GM12865 (cell line): ENCODE data around the gene SHLD3.

Experiments
- DNase-seq: peaks from one replicate; pipeline ENCODE4 v3.0.0; 2010; ENCODE audit warnings: low read depth
- H3K4me3 ChIP-seq: 2 replicates; pipeline ENCODE4 v1.5.1; 2011; ENCODE audit warnings: mild to moderate bottlenecking, low read depth, low read length, control low read depth
- CTCF ChIP-seq: IDR thresholded peaks from 2 replicates; pipeline ENCODE4 v1.5.1; 2011; ENCODE audit warnings: low read length, control low read depth, low read depth, inconsistent platforms; ENCODE audit not compliant: insufficient read depth; ENCODE audit errors: missing control alignments

SHLD3 gene

DNA sequence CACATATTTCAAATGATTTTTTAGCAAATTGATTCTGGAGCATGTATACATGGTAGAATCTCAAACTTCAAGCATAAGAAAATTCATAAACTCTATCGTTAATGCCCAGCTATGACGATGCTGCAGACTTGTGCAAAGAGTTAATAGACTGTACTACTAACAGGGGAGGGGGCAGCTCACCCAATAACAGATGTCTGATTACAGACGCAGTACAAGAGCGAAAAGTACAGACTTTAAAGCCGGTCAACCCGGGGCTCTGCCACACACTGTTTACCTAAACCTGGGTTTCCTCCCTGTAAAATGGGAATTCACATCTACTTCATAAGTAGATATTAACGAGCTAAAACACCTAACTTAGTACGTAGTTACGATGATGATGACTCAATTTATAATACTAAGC lies 1.3 kb upstream of the SHLD3 start:
- no peak for TF ChIP-seq CTCF
- peak; percentile 1 for DNase-seq
- H3K4me3 ChIP-seq = peak overlapping the region; percentile 97

DNA sequence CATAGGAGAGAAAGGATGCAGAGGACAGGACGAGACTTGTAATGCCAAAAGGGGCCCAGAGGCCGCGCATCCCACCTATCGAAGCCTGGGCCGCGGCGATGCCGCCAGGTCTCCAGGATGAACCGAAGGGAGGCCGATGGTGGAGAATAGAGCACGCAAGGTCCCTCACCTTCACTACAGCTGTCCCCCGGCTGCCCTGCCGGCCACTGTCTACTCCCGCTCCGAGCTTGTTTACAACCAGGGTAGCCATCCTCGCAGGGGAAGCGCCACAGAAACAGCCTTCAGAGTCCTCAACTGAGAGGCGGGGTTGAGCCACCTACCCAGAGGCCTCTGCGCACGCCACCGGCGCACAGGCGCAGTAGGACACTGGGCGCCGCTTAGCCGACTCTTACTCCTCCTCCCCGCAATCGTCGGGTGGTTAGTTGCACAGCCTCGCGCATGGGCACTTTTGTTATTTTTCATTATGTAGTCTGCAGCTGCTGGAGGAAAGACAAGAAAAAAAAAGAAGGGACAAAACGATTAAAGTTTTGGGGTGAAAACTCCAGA lies 729 bp upstream of the SHLD3 start, which contains the start of gene TRIM23:
TSS of gene TRIM23 (minus strand) at position 309 of the 546 bp plus-strand sequence. CDS start at position 250, 59 bp downstream.
- peak; percentile 95 for DNase-seq
- TF ChIP-seq CTCF = no peak
- peak within 1 kb of the TSS; percentile 97 for H3K4me3 ChIP-seq

DNA sequence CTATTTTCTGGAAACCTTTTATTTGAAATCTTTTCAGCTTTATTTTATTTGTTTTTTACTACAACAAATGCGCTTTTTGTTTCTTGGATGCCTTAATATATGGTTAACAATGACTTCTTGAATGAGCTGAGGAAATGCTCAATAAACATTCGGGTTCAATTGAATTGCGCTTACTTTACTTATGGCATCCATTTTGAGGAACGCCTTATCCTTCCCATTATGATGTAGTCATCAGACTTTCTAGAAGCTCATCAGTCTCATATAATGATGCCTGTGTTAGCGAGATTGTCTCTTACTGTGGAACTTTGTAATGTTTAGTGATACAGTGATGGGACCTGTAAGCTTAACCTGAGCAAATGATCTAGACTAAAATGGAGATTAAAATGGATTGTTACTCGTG lies 916 bp downstream of the SHLD3 start:
- peak overlapping the region; percentile 97 for H3K4me3 ChIP-seq
- no peak for TF ChIP-seq CTCF
- peak; percentile 2 for DNase-seq

GRCh38 chr5:65630981-65631380 lies 6.2 kb downstream of the SHLD3 start:
- no peak for DNase-seq
- TF ChIP-seq CTCF = no peak
- H3K4me3 ChIP-seq = no peak overlapping the region

DNA sequence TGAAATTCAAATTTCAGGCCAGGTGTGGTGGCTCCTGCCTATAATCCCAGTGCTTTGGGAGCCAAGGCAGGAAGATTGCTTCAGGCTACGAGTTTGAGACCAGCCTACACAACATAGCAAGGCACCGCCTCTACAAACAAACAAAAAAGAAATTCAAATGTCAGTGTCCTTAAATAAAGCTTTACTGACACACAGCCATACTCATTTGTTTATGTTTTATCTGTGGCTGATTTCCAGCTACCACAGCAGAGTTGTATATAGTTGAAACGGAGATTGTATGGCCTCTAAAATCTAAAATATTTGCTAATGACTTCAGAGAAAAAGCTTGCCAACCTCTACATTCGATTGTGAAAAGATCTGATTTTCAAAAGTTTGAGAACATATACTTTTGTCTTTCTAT lies 15.4 kb downstream of the SHLD3 start:
- H3K4me3 ChIP-seq = no peak overlapping the region
- no peak for DNase-seq
- no peak for TF ChIP-seq CTCF

DNA sequence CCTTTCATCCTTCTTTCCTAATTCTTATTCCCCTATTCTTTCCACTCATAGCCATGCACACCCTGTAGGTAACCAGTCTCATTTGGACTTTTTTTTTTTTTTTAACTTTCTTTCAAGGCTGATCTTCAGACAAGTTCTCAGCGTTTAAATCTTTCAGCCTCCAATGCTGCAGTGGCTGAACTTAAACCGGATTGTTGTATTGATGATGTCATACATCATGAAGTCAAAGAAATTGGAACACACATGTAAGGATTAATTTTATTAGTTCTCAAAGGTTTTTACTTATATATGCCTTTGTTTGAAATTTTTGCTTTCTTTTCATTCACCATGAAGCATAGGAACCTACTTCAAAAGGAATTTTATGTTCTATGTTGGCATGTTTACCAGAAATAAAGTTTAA lies 22.1 kb downstream of the SHLD3 start:
- H3K4me3 ChIP-seq = no peak overlapping the region
- no peak for TF ChIP-seq CTCF
- DNase-seq = no peak

DNA sequence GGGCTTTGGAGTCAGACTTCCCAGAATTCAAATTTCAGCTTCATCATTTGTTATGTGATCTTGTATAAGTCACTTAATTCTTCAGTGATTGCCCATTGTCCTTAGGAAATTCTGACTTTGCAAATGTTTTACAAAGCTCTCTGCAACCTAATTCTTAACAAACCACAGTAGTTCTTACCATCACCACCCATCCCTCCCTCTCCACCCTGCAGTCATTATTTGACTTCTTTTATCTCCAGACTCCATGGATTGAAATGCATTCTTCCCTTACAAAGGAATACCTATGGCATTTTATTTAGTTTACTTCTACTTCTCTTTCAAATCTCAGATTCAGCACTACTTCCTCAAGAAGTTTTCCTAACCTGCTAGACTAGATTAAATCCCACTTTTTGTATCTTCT lies 23.1 kb downstream of the SHLD3 start:
- TF ChIP-seq CTCF = no peak
- DNase-seq = no peak
- H3K4me3 ChIP-seq = no peak overlapping the region
